Measurements from ENCODE around the gene SNRPA.
"Not testable (repeated sequence)": the region's sequence is repeated elsewhere in the genome, so short reads cannot be mapped to it uniquely, and the experiment has no call there.

The SNRPA gene

GRCh38 chr19:40811478-40812341 is 60.7 kb downstream of the SNRPA start:
- TF ChIP-seq POLR2A (IDR thresholded peaks at IDR 0.05; ENCODE audit: low read depth, low read length) = no peak
- DNase-seq (ENCODE audit: insufficient read length, low spot score) = no peak
- no peak for FAIRE-seq

- FAIRE-seq; DNase-seq (ENCODE audit: insufficient read length, low spot score): not testable (repeated sequence)
Observed at GRCh38 chr19:40812571-40812970, 61.6 kb downstream of the SNRPA start.

- DNase-seq (ENCODE audit: insufficient read length, low spot score) = no peak
- no peak for FAIRE-seq
- TF ChIP-seq POLR2A (IDR thresholded peaks at IDR 0.05; ENCODE audit: low read depth, low read length) = no peak
Observed at GRCh38 chr19:40813182-40813581, 62.2 kb downstream of the SNRPA start.
